ENCODE measurements around the gene OPN4.

The OPN4 gene

DNA sequence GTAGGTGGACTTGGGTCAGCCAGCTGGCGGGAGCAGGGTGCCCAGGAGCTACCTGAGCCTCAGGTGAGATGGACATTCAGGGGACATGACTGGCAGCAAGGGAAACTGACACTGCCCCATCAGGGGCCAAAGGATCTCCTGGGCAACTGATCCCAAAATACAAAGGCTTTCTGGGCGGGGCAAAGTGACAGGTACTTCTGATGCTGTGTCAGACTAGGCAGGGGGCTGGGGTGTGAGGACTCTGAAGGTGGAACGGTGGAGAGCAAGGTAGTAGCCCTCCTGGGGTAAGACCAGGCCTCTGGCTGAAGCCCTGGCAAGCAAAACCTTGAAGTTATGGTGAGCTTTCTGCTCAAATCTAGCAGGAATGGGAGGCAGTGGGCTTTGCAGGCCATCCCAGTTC, 4.4 kb downstream of the OPN4 start:
- H3K4me3 ChIP-seq (ENCODE audit: low read length) = no peak overlapping the region
- TF ChIP-seq, protein P1, sequence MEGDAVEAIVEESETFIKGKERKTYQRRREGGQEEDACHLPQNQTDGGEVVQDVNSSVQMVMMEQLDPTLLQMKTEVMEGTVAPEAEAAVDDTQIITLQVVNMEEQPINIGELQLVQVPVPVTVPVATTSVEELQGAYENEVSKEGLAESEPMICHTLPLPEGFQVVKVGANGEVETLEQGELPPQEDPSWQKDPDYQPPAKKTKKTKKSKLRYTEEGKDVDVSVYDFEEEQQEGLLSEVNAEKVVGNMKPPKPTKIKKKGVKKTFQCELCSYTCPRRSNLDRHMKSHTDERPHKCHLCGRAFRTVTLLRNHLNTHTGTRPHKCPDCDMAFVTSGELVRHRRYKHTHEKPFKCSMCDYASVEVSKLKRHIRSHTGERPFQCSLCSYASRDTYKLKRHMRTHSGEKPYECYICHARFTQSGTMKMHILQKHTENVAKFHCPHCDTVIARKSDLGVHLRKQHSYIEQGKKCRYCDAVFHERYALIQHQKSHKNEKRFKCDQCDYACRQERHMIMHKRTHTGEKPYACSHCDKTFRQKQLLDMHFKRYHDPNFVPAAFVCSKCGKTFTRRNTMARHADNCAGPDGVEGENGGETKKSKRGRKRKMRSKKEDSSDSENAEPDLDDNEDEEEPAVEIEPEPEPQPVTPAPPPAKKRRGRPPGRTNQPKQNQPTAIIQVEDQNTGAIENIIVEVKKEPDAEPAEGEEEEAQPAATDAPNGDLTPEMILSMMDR (conservative IDR thresholded peaks at IDR 0.05; ENCODE audit: low read length) = no peak
- DNase-seq (ENCODE audit: low read depth) = no peak

DNA sequence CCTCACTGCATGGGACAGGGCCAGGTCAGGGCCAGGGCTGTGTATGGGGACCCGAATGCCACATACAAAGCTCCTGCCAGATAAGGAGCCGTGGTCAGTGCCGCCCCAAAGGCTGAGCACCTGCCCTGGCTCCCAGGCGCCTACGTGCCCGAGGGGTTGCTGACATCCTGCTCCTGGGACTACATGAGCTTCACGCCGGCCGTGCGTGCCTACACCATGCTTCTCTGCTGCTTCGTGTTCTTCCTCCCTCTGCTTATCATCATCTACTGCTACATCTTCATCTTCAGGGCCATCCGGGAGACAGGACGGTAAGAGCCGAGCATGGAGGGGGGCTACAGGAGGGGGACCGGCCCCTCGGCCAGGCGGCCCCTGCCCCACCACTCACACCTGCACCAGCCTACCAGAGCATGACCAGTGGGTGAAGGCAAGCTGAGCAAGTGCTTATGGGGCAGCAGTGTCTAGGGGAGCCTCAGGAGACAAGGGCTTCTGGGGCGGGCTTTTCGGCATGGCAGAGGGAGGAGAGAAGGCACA, 4.9 kb downstream of the OPN4 start:
- H3K4me3 ChIP-seq (ENCODE audit: low read length) = no peak overlapping the region
- TF ChIP-seq, protein P1 (conservative IDR thresholded peaks at IDR 0.05; ENCODE audit: low read length) = no peak
- DNase-seq (ENCODE audit: low read depth) = no peak

DNA sequence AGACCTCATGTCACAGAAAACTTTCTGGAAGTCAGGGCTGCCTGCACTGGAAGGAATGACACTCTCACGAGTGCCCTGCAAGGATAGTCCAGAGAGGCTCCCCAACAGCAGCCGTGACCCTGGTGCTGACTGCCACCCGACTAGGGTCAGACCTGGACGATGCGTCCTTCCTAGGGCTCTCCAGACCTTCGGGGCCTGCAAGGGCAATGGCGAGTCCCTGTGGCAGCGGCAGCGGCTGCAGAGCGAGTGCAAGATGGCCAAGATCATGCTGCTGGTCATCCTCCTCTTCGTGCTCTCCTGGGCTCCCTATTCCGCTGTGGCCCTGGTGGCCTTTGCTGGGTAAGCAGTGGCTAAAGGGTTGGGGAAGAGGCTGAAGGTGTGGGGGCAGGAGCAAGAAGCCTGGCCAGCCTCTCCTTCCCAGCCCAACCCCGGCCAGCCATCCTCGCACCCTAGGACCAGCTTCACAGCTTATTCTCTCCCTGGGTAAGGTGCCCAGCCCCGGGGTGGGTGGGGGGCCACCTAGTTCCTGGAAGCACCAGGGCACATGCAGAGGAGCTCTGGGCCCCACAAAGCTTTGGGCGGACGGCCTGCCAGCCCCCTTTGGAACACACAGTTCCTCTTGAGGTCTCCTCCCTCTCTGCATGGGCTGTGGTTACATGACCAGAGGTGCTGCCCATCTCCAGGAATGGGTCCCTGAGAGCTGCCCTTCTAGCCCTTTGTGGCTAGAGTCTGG, 5.5 kb downstream of the OPN4 start:
- no peak overlapping the region for H3K4me3 ChIP-seq (ENCODE audit: low read length)
- no peak for DNase-seq (ENCODE audit: low read depth)
- TF ChIP-seq, protein P1 (conservative IDR thresholded peaks at IDR 0.05; ENCODE audit: low read length) = no peak

DNA sequence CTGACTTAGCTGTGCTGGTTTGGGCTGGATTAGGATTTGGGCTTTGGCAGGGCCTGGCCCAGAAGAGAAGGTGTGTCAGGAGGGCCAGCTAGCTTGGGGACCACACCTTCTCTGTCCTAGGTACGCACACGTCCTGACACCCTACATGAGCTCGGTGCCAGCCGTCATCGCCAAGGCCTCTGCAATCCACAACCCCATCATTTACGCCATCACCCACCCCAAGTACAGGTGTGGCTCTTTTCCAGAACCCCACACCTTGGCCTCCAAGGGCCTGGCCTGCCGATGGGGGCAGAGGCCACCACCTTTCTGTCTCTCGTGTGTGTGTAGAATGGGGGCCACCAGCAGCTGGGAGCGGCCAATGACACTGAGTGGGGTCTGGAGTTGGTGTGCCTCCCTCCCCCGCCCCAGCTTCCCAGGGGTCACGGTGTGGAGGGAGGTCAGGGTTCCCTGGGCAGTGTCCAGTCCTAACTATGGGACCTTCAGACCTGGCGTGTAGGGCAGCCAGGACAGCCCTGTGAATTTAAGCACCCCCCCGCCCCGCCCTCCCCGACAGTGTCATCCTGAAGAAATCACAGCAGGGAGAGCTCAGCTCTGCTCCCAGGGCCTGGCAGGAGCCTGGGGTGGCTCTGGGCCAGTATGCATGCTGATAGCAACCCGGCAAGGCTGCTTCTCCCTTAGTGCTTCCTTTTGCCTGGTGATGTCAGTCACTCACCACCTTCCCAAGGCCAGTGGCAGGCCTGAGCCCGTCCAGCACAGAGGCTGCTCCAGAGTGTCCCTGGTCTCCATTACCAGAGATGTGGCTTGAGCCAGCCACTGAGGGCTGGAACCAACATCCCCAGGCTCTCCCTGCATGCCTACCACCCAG, 7.0 kb downstream of the OPN4 start:
- TF ChIP-seq, protein P1 (conservative IDR thresholded peaks at IDR 0.05; ENCODE audit: low read length) = no peak
- DNase-seq (ENCODE audit: low read depth) = peak; percentile 54

DNA sequence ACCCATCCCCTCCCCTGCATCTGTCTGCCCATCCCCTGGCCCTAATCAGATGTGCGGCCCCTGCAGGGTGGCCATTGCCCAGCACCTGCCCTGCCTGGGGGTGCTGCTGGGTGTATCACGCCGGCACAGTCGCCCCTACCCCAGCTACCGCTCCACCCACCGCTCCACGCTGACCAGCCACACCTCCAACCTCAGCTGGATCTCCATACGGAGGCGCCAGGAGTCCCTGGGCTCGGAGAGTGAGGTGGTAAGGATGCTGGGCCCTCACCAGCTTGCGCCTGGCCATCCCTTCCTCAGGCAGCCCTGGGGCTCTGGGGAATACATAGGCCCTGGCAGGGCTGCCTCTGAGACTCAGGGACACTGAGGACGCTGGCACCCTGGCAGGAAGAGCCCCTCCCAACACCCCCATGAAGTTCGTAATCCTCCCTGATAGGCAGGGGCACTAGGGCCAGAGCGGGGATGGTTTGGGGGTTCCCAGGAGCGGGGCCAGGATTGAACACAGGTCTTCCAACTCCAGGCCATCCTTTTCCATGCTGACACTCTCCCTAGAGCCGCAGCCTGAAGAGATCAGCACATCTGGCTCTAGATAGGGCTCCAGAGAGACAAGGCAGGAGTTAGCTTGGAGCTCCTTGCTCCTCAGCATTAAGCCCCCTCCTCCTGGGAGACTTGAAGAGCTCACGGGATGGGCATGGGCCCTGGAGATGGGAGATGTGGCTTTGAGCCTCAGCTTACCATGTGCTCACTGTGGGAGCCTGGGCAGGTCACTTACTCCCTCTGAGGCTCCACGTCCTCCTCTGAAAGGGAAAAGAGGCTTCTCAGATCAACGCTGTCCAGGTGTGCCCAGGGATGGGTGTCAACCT, 8.1 kb downstream of the OPN4 start:
- DNase-seq (ENCODE audit: low read depth) = no peak
- TF ChIP-seq, protein P1 (conservative IDR thresholded peaks at IDR 0.05; ENCODE audit: low read length) = no peak
- H3K4me3 ChIP-seq (ENCODE audit: low read length) = no peak overlapping the region

More for the DNA sequence above, 7.0 kb downstream of the OPN4 start:
- no peak overlapping the region for H3K4me3 ChIP-seq (ENCODE audit: low read length)

DNA sequence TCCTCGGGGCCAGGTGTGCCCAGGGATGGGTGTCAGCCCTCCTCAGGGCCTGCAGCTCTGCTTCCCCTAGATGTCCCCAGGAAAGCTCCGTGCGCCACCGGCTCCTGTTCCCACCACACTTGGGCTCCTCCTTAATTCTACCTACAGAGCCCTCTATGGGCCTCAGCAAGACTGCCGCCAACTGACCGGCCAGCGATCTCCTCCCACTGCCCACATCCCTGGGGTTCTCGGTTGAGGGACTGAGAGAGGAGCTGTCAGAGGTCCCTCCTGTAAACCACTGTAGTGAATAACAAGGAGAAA, 8.6 kb downstream of the OPN4 start:
- DNase-seq (ENCODE audit: low read depth) = no peak
- no peak overlapping the region for H3K4me3 ChIP-seq (ENCODE audit: low read length)
- TF ChIP-seq, protein P1 (conservative IDR thresholded peaks at IDR 0.05; ENCODE audit: low read length) = no peak

Measured in AG10803 (cell line).